ENCODE measurements around the gene THBS4. TPM values are rescaled to one million over a fixed set of nuclear protein-coding genes. Genes with fewer than 3 reads are reported as not detected.

Gene THBS4
- polyA plus RNA-seq (ENCODE audit: insufficient read length in 4 of 4): 10 to 100 TPM; 10.9 to 17.5 (median 14.8) TPM

GRCh38 chr5:80034962-80035821 is at the start of gene THBS4:
THBS4 (plus strand) TSS chr5:80035348; CDS start chr5:80035538, 190 bp downstream.
- no peak for DNase-seq (ENCODE audit: low read depth in 4 of 4, low spot score in 2 of 4)

- no peak for DNase-seq (ENCODE audit: low read depth in 4 of 4, low spot score in 2 of 4)
Observed at GRCh38 chr5:79986260-79986659, 48.9 kb upstream of the THBS4 start.

GRCh38 chr5:79990205-79990597 is 44.9 kb upstream of the THBS4 start:
- peak in 2 of 4 donors; percentile 1 to 3 for DNase-seq (ENCODE audit: low read depth in 4 of 4, low spot score in 2 of 4)

GRCh38 chr5:79990598-79991507 is 44.3 kb upstream of the THBS4 start, which contains the start of gene MTX3:
MTX3 (minus strand) TSS chr5:79991262; CDS start chr5:79991238, 24 bp downstream.
- peak; percentile 67 to 86 (median 68) for DNase-seq (ENCODE audit: low read depth in 4 of 4, low spot score in 2 of 4)

- DNase-seq (ENCODE audit: low read depth in 4 of 4, low spot score in 2 of 4): no peak
Observed at GRCh38 chr5:79992891-79993657, 42.1 kb upstream of the THBS4 start.

GRCh38 chr5:79999722-80000121 is 35.4 kb upstream of the THBS4 start:
- DNase-seq (ENCODE audit: low read depth in 4 of 4, low spot score in 2 of 4): no peak

- no peak for DNase-seq (ENCODE audit: low read depth in 4 of 4, low spot score in 2 of 4)
Observed at GRCh38 chr5:80002677-80003076, 32.5 kb upstream of the THBS4 start.

GRCh38 chr5:80008995-80009765 is 26.0 kb upstream of the THBS4 start:
- no peak for DNase-seq (ENCODE audit: low read depth in 4 of 4, low spot score in 2 of 4)

- no peak for DNase-seq (ENCODE audit: low read depth in 4 of 4, low spot score in 2 of 4)
Observed at GRCh38 chr5:80010754-80011392, 24.3 kb upstream of the THBS4 start.

- DNase-seq (ENCODE audit: low read depth in 4 of 4, low spot score in 2 of 4): no peak
Observed at GRCh38 chr5:80025069-80025468, 10.1 kb upstream of the THBS4 start.

GRCh38 chr5:80026841-80027240 is 8.3 kb upstream of the THBS4 start:
- no peak for DNase-seq (ENCODE audit: low read depth in 4 of 4, low spot score in 2 of 4)

- no peak for DNase-seq (ENCODE audit: low read depth in 4 of 4, low spot score in 2 of 4)
Observed at GRCh38 chr5:80031109-80031508, 4.0 kb upstream of the THBS4 start.

- no peak for DNase-seq (ENCODE audit: low read depth in 4 of 4, low spot score in 2 of 4)
Observed at GRCh38 chr5:80033513-80033912, 1.6 kb upstream of the THBS4 start.

- no peak for DNase-seq (ENCODE audit: low read depth in 4 of 4, low spot score in 2 of 4)
Observed at GRCh38 chr5:80034559-80034958, 589 bp upstream of the THBS4 start.

GRCh38 chr5:80035839-80036238 is 691 bp downstream of the THBS4 start:
- DNase-seq (ENCODE audit: low read depth in 4 of 4, low spot score in 2 of 4): no peak

- DNase-seq (ENCODE audit: low read depth in 4 of 4, low spot score in 2 of 4): no peak
Observed at GRCh38 chr5:80036615-80037014, 1.5 kb downstream of the THBS4 start.

- DNase-seq (ENCODE audit: low read depth in 4 of 4, low spot score in 2 of 4): no peak
Observed at GRCh38 chr5:80037366-80037765, 2.2 kb downstream of the THBS4 start.

GRCh38 chr5:80039650-80040049 is 4.5 kb downstream of the THBS4 start:
- DNase-seq (ENCODE audit: low read depth in 4 of 4, low spot score in 2 of 4): no peak

GRCh38 chr5:80041527-80041926 is 6.4 kb downstream of the THBS4 start:
- DNase-seq (ENCODE audit: low read depth in 4 of 4, low spot score in 2 of 4): no peak
